22Rv1 (cell line): ENCODE data around the gene WFIKKN1.

Experiments used
- H3K27ac ChIP-seq: fragments of 450-650 bp; 2 replicates; pipeline ENCODE4 v1.5.1; 2017
- CTCF ChIP-seq: fragments of 450-650 bp; IDR thresholded peaks from 2 replicates; pipeline ENCODE4 v1.5.1; 2017; ENCODE audit warnings: mild to moderate bottlenecking
- ZFX ChIP-seq: fragments of 450-650 bp; IDR thresholded peaks from 2 replicates; pipeline ENCODE4 v1.6.1; 2017; ENCODE audit warnings: antibody characterized with exemption, borderline replicate concordance

Gene WFIKKN1

GRCh38 chr16:630249-630814 is 453 bp upstream of the WFIKKN1 start:
- H3K27ac ChIP-seq = peak overlapping the region; percentile 22; the same call in 1 of the 2 replicates
- TF ChIP-seq ZFX (no peak), CTCF (no peak)

- TF ChIP-seq CTCF = no peak
- no peak for TF ChIP-seq ZFX
- no peak overlapping the region for H3K27ac ChIP-seq
Observed at GRCh38 chr16:631808-632358, 1.1 kb downstream of the WFIKKN1 start.

- H3K27ac ChIP-seq = no peak overlapping the region
- no peak for TF ChIP-seq ZFX
- TF ChIP-seq CTCF = no peak
Observed at GRCh38 chr16:632486-633335, 1.9 kb downstream of the WFIKKN1 start.

- TF ChIP-seq CTCF (no peak), ZFX (no peak)
- H3K27ac ChIP-seq = peak overlapping the region; percentile 92; the same call in 1 of the 2 replicates
Observed at GRCh38 chr16:633336-634050, 2.7 kb downstream of the WFIKKN1 start.

- peak overlapping the region; percentile 92; the same call in 1 of the 2 replicates for H3K27ac ChIP-seq
- TF ChIP-seq CTCF (no peak), ZFX (no peak)
Observed at GRCh38 chr16:634051-634670, 3.4 kb downstream of the WFIKKN1 start.

GRCh38 chr16:634996-635395 is 4.2 kb downstream of the WFIKKN1 start:
- H3K27ac ChIP-seq = peak overlapping the region; percentile 92
- no peak for TF ChIP-seq ZFX

- TF ChIP-seq CTCF = no peak
- no peak for TF ChIP-seq ZFX
- peak overlapping the region; percentile 92 for H3K27ac ChIP-seq
Observed at GRCh38 chr16:635573-636205, 4.9 kb downstream of the WFIKKN1 start.
